K562 (cell line): ENCODE data around the gene AHCYL2.

Experiments
- JUNB ChIP-seq: fragments of 450-650 bp; formaldehyde crosslinking; conservative IDR thresholded peaks from 2 replicates; pipeline ENCODE4 v1.4.0; 2020; ENCODE audit warnings: mild to moderate bottlenecking
- NCOA1 ChIP-seq: fragments of 450-650 bp; IDR thresholded peaks from 2 replicates; pipeline ENCODE4 v1.6.1; 2016; ENCODE audit warnings: low read depth
- NRF1 ChIP-seq, 2 experiments: fragments of 450-650 bp; IDR thresholded peaks in 1 of 2; conservative IDR thresholded peaks in 1 of 2; 2 replicates each; pipeline ENCODE4 v1.6.1; 2014; ENCODE audit warnings: mild to moderate bottlenecking in 2 of 2
- POLR2AphosphoS5 ChIP-seq: IDR thresholded peaks from 2 replicates; pipeline ENCODE4 v1.6.1; 2011; ENCODE audit warnings: mild to moderate bottlenecking, low read depth, low read length, moderate library complexity; ENCODE audit not compliant: control insufficient read depth, insufficient read depth
- RFX5 ChIP-seq: IDR thresholded peaks from 2 replicates; pipeline ENCODE4 v1.6.1; 2011; ENCODE audit warnings: low read depth, mild to moderate bottlenecking, improper control_type of control experiment, low read length
- TF ChIP-seq, protein P1 (sequence below): IDR thresholded peaks from 3 replicates; pipeline ENCODE4 v1.6.1; 2011; ENCODE audit warnings: borderline replicate concordance, mild to moderate bottlenecking; ENCODE audit not compliant: insufficient read length, insufficient read depth
- TF ChIP-seq, protein P2 (sequence below): IDR thresholded peaks from 2 replicates; pipeline ENCODE4 v1.6.1; 2011; ENCODE audit warnings: borderline replicate concordance, low read depth, mild to moderate bottlenecking, moderate library complexity, low read length; ENCODE audit not compliant: insufficient read depth, poor library complexity, severe bottlenecking

DNA sequence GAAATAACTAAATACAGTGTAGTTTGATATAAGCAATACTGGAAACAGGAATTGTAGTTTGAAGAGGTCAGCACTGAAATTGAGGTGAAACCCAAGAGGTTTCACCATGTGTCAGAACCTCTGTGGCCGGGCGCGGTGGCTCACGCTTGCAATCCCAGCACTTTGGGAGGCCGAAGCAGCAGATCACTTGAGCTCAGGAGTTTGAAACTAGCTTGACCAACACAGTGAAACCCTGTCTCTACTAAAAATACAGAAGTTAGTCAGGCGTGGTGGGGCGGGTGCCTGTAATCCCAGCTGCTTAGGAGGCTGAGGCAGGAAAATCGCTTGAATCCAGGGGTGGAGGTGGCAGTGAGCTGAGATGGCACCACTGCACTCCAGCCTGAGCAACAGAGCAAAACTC, 13.7 kb downstream of the AHCYL2 start:
- TF ChIP-seq, protein P1, sequence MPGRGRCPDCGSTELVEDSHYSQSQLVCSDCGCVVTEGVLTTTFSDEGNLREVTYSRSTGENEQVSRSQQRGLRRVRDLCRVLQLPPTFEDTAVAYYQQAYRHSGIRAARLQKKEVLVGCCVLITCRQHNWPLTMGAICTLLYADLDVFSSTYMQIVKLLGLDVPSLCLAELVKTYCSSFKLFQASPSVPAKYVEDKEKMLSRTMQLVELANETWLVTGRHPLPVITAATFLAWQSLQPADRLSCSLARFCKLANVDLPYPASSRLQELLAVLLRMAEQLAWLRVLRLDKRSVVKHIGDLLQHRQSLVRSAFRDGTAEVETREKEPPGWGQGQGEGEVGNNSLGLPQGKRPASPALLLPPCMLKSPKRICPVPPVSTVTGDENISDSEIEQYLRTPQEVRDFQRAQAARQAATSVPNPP: no peak
- no peak for TF ChIP-seq RFX5
- TF ChIP-seq POLR2AphosphoS5: no peak
- no peak for TF ChIP-seq NRF1 (conservative IDR thresholded peaks at IDR 0.05 in 1 of 2, IDR thresholded peaks at IDR 0.05 in 1 of 2)
- TF ChIP-seq, protein P2, sequence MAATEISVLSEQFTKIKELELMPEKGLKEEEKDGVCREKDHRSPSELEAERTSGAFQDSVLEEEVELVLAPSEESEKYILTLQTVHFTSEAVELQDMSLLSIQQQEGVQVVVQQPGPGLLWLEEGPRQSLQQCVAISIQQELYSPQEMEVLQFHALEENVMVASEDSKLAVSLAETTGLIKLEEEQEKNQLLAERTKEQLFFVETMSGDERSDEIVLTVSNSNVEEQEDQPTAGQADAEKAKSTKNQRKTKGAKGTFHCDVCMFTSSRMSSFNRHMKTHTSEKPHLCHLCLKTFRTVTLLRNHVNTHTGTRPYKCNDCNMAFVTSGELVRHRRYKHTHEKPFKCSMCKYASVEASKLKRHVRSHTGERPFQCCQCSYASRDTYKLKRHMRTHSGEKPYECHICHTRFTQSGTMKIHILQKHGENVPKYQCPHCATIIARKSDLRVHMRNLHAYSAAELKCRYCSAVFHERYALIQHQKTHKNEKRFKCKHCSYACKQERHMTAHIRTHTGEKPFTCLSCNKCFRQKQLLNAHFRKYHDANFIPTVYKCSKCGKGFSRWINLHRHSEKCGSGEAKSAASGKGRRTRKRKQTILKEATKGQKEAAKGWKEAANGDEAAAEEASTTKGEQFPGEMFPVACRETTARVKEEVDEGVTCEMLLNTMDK: no peak
- no peak for TF ChIP-seq NCOA1
- no peak for TF ChIP-seq JUNB (CRISPR knock-in tag)
